Ovary (tissue), 3 donors: ENCODE data around the gene SH3RF3.

Experiments
- EP300 ChIP-seq: sonication (generic); formaldehyde crosslinking; IDR thresholded peaks from one replicate; pipeline ENCODE4 v1.6.1; 2017; ENCODE audit warnings: antibody characterized with exemption
- POLR2A ChIP-seq: fragments of 450-650 bp; IDR thresholded peaks from one replicate; pipeline ENCODE4 v1.6.1; 2017; ENCODE audit warnings: antibody characterized with exemption, mild to moderate bottlenecking, moderate library complexity
- TF ChIP-seq, protein P1 (sequence below), 3 donors: fragments of 450-650 bp in 2 of 3; fragments of 200-600 bp in 1 of 3; IDR thresholded peaks; one replicate each; pipeline versions ENCODE4 v1.5.1 to v1.8.0; 2016 to 2022; ENCODE audit warnings: antibody characterized with exemption in 3 of 3, mild to moderate bottlenecking in 1 of 3
- donor health status: DM: no; HTN: no; CAD: no.

DNA sequence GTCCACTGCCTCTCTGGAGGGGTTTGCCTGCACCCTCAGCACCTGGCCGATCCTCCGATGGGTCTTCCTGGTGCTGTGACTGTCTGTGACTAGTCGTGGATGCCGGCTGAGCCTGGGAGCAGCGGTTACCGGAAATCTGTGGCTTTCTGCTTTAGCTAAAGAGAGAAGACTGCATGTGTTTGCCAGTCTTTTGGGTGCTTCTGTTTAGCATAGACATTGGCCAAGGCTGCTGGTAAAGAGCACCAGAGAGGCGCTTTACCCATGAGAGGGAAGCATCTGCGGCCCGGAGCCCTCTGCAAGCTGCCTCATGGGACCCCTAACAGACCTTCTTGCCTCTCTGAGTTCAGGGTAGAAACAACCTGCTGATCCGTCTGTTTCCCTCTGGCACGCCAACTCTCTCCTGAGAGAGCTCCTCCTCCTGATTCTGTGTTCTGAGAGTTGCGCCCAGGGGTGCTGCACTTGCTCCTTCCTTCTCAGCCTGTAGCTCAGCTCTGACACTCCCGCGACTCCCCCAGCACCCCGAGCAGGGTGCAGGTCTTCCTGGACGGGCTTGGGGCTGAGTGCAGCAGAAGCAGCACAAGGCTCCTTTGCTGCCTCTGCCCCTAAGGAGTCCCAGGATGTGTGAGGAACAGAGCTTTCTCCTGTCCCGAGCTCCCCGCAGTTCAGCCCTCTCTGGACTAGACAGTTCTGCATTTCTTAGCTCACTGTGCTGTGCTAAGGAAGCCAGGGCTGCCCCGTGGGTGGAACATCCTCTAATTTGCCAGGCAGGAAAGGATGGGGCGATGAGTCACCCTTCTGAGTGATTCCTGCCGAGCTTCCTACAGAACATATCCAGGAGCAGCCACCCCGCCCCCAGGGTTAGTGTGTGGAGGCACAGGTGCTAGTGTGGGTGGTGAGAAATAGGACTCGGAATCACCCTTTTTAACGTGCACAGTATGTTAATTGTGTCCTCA is 203.2 kb downstream of the SH3RF3 start:
- TF ChIP-seq, protein P1, sequence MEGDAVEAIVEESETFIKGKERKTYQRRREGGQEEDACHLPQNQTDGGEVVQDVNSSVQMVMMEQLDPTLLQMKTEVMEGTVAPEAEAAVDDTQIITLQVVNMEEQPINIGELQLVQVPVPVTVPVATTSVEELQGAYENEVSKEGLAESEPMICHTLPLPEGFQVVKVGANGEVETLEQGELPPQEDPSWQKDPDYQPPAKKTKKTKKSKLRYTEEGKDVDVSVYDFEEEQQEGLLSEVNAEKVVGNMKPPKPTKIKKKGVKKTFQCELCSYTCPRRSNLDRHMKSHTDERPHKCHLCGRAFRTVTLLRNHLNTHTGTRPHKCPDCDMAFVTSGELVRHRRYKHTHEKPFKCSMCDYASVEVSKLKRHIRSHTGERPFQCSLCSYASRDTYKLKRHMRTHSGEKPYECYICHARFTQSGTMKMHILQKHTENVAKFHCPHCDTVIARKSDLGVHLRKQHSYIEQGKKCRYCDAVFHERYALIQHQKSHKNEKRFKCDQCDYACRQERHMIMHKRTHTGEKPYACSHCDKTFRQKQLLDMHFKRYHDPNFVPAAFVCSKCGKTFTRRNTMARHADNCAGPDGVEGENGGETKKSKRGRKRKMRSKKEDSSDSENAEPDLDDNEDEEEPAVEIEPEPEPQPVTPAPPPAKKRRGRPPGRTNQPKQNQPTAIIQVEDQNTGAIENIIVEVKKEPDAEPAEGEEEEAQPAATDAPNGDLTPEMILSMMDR (IDR thresholded peaks at IDR 0.05), result no peak
- TF ChIP-seq EP300, result no peak
- no peak for TF ChIP-seq POLR2A
